HepG2 (cell line): ENCODE data around the gene KIAA1958.

ENCODE experiments used
- HDAC6 ChIP-seq: fragments of 200-600 bp; sonication (generic); IDR thresholded peaks from 2 replicates; pipeline ENCODE4 v1.7.0; 2017; ENCODE audit warnings: mild to moderate bottlenecking, antibody characterized with exemption, low read length, low read depth
- RNF2 ChIP-seq: fragments of 450-650 bp; conservative IDR thresholded peaks from 2 replicates; pipeline ENCODE4 v1.6.1; 2016; ENCODE audit warnings: low read depth

DNA sequence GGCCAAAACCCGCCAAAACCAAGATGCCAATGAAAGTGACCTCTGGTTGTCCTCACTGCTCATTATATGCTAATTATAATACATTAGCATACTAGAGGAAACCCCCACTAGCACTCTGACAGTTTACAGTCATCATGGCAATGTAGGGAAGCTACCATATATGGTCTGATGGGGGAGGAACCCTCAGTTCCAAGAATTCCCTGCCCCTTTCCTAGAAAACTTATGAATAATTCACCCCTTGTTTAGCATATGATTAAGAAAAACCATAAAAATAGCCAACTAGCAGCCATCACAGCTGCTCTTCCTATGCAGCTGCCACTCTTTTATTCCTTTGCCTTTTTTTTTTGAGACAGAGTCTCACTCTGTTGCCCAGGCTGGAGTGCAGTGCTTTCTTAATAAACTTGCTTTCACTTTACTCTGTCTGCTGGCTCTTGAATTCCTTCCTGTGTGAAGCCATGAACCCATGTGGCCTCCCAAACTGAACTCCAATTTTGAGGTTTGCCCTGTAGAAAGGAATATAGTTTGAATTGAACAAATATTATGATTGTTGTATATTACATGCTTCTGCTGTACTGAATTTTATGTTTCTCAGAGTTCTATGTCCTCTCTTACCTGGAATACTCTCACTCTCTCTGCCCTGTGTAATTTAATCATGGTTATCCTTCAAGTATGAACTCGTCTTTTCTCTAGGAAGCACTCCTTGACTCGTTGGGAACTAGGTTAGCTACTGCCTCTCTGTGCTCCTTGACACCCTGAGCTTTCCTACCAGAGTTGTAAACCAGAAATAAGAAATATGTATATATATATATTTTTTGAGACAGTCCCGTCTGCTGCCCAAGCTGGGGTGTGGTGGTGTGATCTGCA is 59.8 kb downstream of the KIAA1958 start:
- TF ChIP-seq HDAC6: no peak
- no peak for TF ChIP-seq RNF2
